GM23248 (cell line): ENCODE measurements around the gene SMC1B. TPM values are rescaled to one million over a fixed set of nuclear protein-coding genes. Genes with fewer than 3 reads are reported as not detected.

ENCODE experiments used
- DNase-seq: peaks from one replicate; pipeline ENCODE4 v3.0.0-alpha.2; 2015
- H2AFZ ChIP-seq: fragments of 200-600 bp; sonication (generic); 2 replicates; pipeline ENCODE4 v1.6.1; 2016; ENCODE audit warnings: antibody characterized with exemption
- H3F3A ChIP-seq: fragments of 200-600 bp; sonication (generic); 2 replicates; pipeline ENCODE4 v1.6.1; 2016; ENCODE audit warnings: mild to moderate bottlenecking, antibody characterized with exemption, mixed run types; ENCODE audit not compliant: insufficient read depth
- H3K27ac ChIP-seq: fragments of 200-600 bp; sonication (generic); 2 replicates; pipeline ENCODE4 v1.5.1; 2016; ENCODE audit warnings: mild to moderate bottlenecking
- H3K27me3 ChIP-seq: fragments of 200-600 bp; sonication (generic); replicated peaks from 2 replicates; pipeline ENCODE4 v1.6.1; 2016; ENCODE audit warnings: mild to moderate bottlenecking; ENCODE audit not compliant: insufficient read depth
- H3K36me3 ChIP-seq: fragments of 200-600 bp; sonication (generic); 2 replicates; pipeline ENCODE4 v1.6.1; 2016; ENCODE audit warnings: low read depth, mild to moderate bottlenecking
- H3K4me1 ChIP-seq: fragments of 200-600 bp; sonication (generic); 2 replicates; pipeline ENCODE4 v1.6.1; 2016; ENCODE audit warnings: mild to moderate bottlenecking; ENCODE audit not compliant: insufficient read depth
- H3K4me2 ChIP-seq: fragments of 200-600 bp; sonication (generic); one replicate; pipeline ENCODE4 v1.6.1; 2016; ENCODE audit warnings: mild to moderate bottlenecking; ENCODE audit not compliant: unreplicated experiment
- H3K4me3 ChIP-seq: fragments of 200-600 bp; sonication (generic); 2 replicates; pipeline ENCODE4 v1.5.1; 2016; ENCODE audit warnings: mild to moderate bottlenecking
- H3K79me2 ChIP-seq: fragments of 200-600 bp; sonication (generic); 2 replicates; pipeline ENCODE4 v1.6.1; 2016; ENCODE audit warnings: mild to moderate bottlenecking; ENCODE audit not compliant: insufficient read depth
- H3K9ac ChIP-seq: fragments of 200-600 bp; sonication (generic); 2 replicates; pipeline ENCODE4 v1.6.1; 2016; ENCODE audit warnings: mild to moderate bottlenecking
- H3K9me2 ChIP-seq: fragments of 200-600 bp; sonication (generic); 2 replicates; pipeline ENCODE4 v1.6.1; 2016; ENCODE audit warnings: mixed run types, mild to moderate bottlenecking, moderate library complexity; ENCODE audit not compliant: insufficient read depth
- H3K9me3 ChIP-seq: fragments of 200-600 bp; sonication (generic); one replicate; pipeline ENCODE4 v1.6.1; 2017; ENCODE audit warnings: low read depth
- H4K20me1 ChIP-seq: fragments of 200-600 bp; sonication (generic); 2 replicates; pipeline ENCODE4 v1.6.0; 2016; ENCODE audit not compliant: insufficient read depth
- EZH2 ChIP-seq: fragments of 200-600 bp; sonication (generic); IDR thresholded peaks from 2 replicates; pipeline ENCODE4 v1.6.1; 2018; ENCODE audit warnings: antibody characterized with exemption, mild to moderate bottlenecking; ENCODE audit not compliant: insufficient read depth, poor library complexity, severe bottlenecking
- EZH2phosphoT487 ChIP-seq: fragments of 200-600 bp; sonication (generic); IDR thresholded peaks from 2 replicates; pipeline ENCODE4 v1.6.1; 2018; ENCODE audit warnings: antibody characterized with exemption, moderate library complexity, mild to moderate bottlenecking, low read depth; ENCODE audit not compliant: insufficient read depth
- WGBS, 2 experiments: methylation state at CpG; one replicate each; pipeline ENCODE4 v1.1.6; 2015 to 2017; ENCODE audit warnings: low lambda C conversion rate in 2 of 2, low coverage in 1 of 2; ENCODE audit errors: missing lambda C conversion rate in 2 of 2; 5-methylcytosine and 5-hydroxymethylcytosine counted together
- in situ Hi-C: fragments of 300-500 bp; cut with MboI; formaldehyde crosslinking; loops from 2 replicates; pipeline ENCODE4 v1.15.0; 2020
- polyA plus RNA-seq: library from polyadenylated mRNA; unstranded; fragments of >200 nt; fragmentation: Nextera tagmentation; extraction: Ambion mirVana; gene quantifications from 2 replicates; pipeline ENCODE4 v1.2.1, GENCODE V29; 2016
- total RNA-seq: library from RNA; depleted of rRNA; stranded (reverse); fragments of >200 nt; shearing (Covaris generic); gene quantifications from 2 replicates; pipeline ENCODE4 v1.2.3, GENCODE V29; 2014

Gene SMC1B
- total and polyA plus RNA-seq, 2 experiments from 2014 or later = 0.08 TPM; not detected in 1

- in situ Hi-C loops = loop anchor here (10.0 kb wide), 1 partner anchor 145 kb away; the partner anchor contains the start of gene UPK3A
Measured at GRCh38 chr22:45429981-45430775, 16.8 kb upstream of the SMC1B start.

GRCh38 chr22:45429424-45429823 lies 16.0 kb upstream of the SMC1B start:
- Histone ChIP-seq H3K4me3 (no peak overlapping the region), H4K20me1 (no peaks in the 10 kb centered on the region), H3K36me3 (no peaks in the 10 kb centered on the region), H3K27me3 (no peaks in the 10 kb centered on the region), H3K27ac (no peak overlapping the region), H3K9ac (no peak overlapping the region), H3F3A (no peaks in the 10 kb centered on the region), H3K4me1 (no peaks in the 10 kb centered on the region), H2AFZ (no peak overlapping the region), H3K4me2 (no peak overlapping the region), H3K9me2 (no peaks in the 10 kb centered on the region), H3K79me2 (no peaks in the 10 kb centered on the region), H3K9me3 (no peaks in the 10 kb centered on the region)
- 94 to 95% methylated on average over 10 of the region's 10 CpGs for WGBS, 2 experiments
- no peak for TF ChIP-seq EZH2phosphoT487
- no peak for TF ChIP-seq EZH2
- no peak for DNase-seq
- in situ Hi-C loops = loop anchor here (10.0 kb wide), 1 partner anchor 145 kb away; the partner anchor contains the start of gene UPK3A

More at GRCh38 chr22:45429981-45430775, 16.8 kb upstream of the SMC1B start:
- H3K9me3 ChIP-seq = no peaks in the 10 kb centered on the region
- no peaks in the 10 kb centered on the region for H3K79me2 ChIP-seq
- DNase-seq = no peak
- H3K9me2 ChIP-seq = no peaks in the 10 kb centered on the region
- no peaks in the 10 kb centered on the region for H3F3A ChIP-seq
- H3K27me3 ChIP-seq = no peaks in the 10 kb centered on the region
- H3K9ac ChIP-seq = no peak overlapping the region
- 0 out of 2 replicates have a peak, but pooled peaks cover under 1% of the 10 kb centered on the region for H3K4me1 ChIP-seq
- H2AFZ ChIP-seq = no peak overlapping the region
- WGBS, 2 experiments = 86 to 87% methylated on average over 17 to 18 of the region's 18 CpGs
- no peak overlapping the region for H3K27ac ChIP-seq
- TF ChIP-seq EZH2 (no peak), EZH2phosphoT487 (no peak)
- no peak overlapping the region for H3K4me2 ChIP-seq
- no peak overlapping the region for H3K4me3 ChIP-seq
- H3K36me3 ChIP-seq = no peaks in the 10 kb centered on the region
- no peaks in the 10 kb centered on the region for H4K20me1 ChIP-seq

GRCh38 chr22:45428391-45429385 lies 15.3 kb upstream of the SMC1B start:
- Histone ChIP-seq H3K4me1 (no peaks in the 10 kb centered on the region), H3K36me3 (no peaks in the 10 kb centered on the region), H3K9me2 (no peaks in the 10 kb centered on the region), H4K20me1 (no peaks in the 10 kb centered on the region), H3K9me3 (no peaks in the 10 kb centered on the region), H3K79me2 (no peaks in the 10 kb centered on the region), H3K4me2 (no peak overlapping the region), H3K9ac (no peak overlapping the region), H3K4me3 (no peak overlapping the region), H2AFZ (no peak overlapping the region), H3K27ac (no peak overlapping the region), H3F3A (no peaks in the 10 kb centered on the region), H3K27me3 (no peaks in the 10 kb centered on the region)
- in situ Hi-C loops = loop anchor here (10.0 kb wide), 1 partner anchor 144 kb away; the partner anchor contains the start of gene UPK3A
- DNase-seq = no peak
- TF ChIP-seq EZH2 = no peak
- no peak for TF ChIP-seq EZH2phosphoT487
- WGBS, 2 experiments = 86 to 89% methylated on average over 19 of the region's 19 CpGs

GRCh38 chr22:45427114-45427513 lies 13.7 kb upstream of the SMC1B start:
- Histone ChIP-seq H3K79me2 (no peaks in the 10 kb centered on the region), H3K4me3 (no peak overlapping the region), H3F3A (no peaks in the 10 kb centered on the region), H3K4me1 (no peaks in the 10 kb centered on the region), H3K36me3 (no peaks in the 10 kb centered on the region), H3K9me2 (no peaks in the 10 kb centered on the region), H2AFZ (no peak overlapping the region), H3K9ac (no peak overlapping the region), H4K20me1 (no peaks in the 10 kb centered on the region), H3K9me3 (no peaks in the 10 kb centered on the region), H3K27me3 (no peaks in the 10 kb centered on the region), H3K4me2 (no peak overlapping the region), H3K27ac (no peak overlapping the region)
- TF ChIP-seq EZH2 (no peak), EZH2phosphoT487 (no peak)
- in situ Hi-C loops = loop anchor here (10.0 kb wide), 1 partner anchor 142 kb away; the partner anchor contains the start of gene UPK3A
- DNase-seq = no peak
- WGBS, 2 experiments = 98 to 100% methylated on average over 2 of the region's 2 CpGs
